ENCODE results near the gene ODC1. TPM values are rescaled to one million over a fixed set of nuclear protein-coding genes. Genes with fewer than 3 reads are reported as not detected.

The ODC1 gene
- total RNA-seq, 1 donor from 2014 or later, result 119 TPM

- H3K36me3 ChIP-seq (ENCODE audit: insufficient read depth, low read length), result no peaks in the 10 kb centered on the region
Measured at GRCh38 chr2:10400568-10400977, 47.6 kb downstream of the ODC1 start.

GRCh38 chr2:10400002-10400401 is 48.1 kb downstream of the ODC1 start:
- Histone ChIP-seq H3K27me3 (ENCODE audit: insufficient read depth, low read length) (no peaks in the 10 kb centered on the region), H3K4me1 (ENCODE audit: insufficient read depth, low read length) (peaks cover 19% of the 10 kb centered on the region), H3K4me2 (ENCODE audit: low read length) (no peak overlapping the region), H3K9me3 (ENCODE audit: insufficient read depth, low read depth, low read length) (no peaks in the 10 kb centered on the region), H3K9ac (ENCODE audit: low read length) (no peak overlapping the region), H2AFZ (ENCODE audit: low read depth, low read length) (no peak overlapping the region), H3K27ac (ENCODE audit: low read depth, low read length) (no peak overlapping the region), H3K4me3 (ENCODE audit: insufficient read depth, low read depth, low read length) (no peak overlapping the region), H4K20me1 (ENCODE audit: insufficient read depth, low read length) (peaks cover 8% of the 10 kb centered on the region), H3K36me3 (ENCODE audit: insufficient read depth, low read length) (no peaks in the 10 kb centered on the region), H3K79me2 (ENCODE audit: insufficient read depth, low read length) (no peaks in the 10 kb centered on the region)
- peaks cover 5% of the 10 kb centered on the region for H3K36me3 Mint-ChIP-seq (ENCODE audit: low read depth, unreplicated experiment)
- H3K27me3 Mint-ChIP-seq (ENCODE audit: low read depth, unreplicated experiment), result peaks cover 9% of the 10 kb centered on the region
- H3K4me3 Mint-ChIP-seq (ENCODE audit: unreplicated experiment), result no peak overlapping the region
- H3K27ac Mint-ChIP-seq (ENCODE audit: unreplicated experiment), result no peak overlapping the region
- no peaks in the 10 kb centered on the region for H3K4me1 Mint-ChIP-seq (ENCODE audit: low read depth, unreplicated experiment)
- TF ChIP-seq CTCF (IDR thresholded peaks at IDR 0.05; ENCODE audit: insufficient read depth, low read depth, low read length) (no peak), EZH2 (IDR thresholded peaks at IDR 0.05; ENCODE audit: insufficient read depth, low read length) (no peak)
- FAIRE-seq, result no peak
- no peaks in the 10 kb centered on the region for H3K9me3 Mint-ChIP-seq (ENCODE audit: unreplicated experiment)
- DNase-seq (ENCODE audit: low read depth), result no peak

More at GRCh38 chr2:10400568-10400977, 47.6 kb downstream of the ODC1 start:
- no peak overlapping the region for H3K4me3 ChIP-seq (ENCODE audit: insufficient read depth, low read depth, low read length)
- H3K4me2 ChIP-seq (ENCODE audit: low read length), result no peak overlapping the region
- H3K79me2 ChIP-seq (ENCODE audit: insufficient read depth, low read length), result no peaks in the 10 kb centered on the region
- Mint-ChIP-seq H3K4me3 (ENCODE audit: unreplicated experiment) (no peak overlapping the region), H3K4me1 (ENCODE audit: low read depth, unreplicated experiment) (no peaks in the 10 kb centered on the region), H3K27me3 (ENCODE audit: low read depth, unreplicated experiment) (peaks cover 9% of the 10 kb centered on the region), H3K27ac (ENCODE audit: unreplicated experiment) (no peak overlapping the region), H3K9me3 (ENCODE audit: unreplicated experiment) (no peaks in the 10 kb centered on the region), H3K36me3 (ENCODE audit: low read depth, unreplicated experiment) (peaks cover 5% of the 10 kb centered on the region)
- DNase-seq (ENCODE audit: low read depth) (no peak), FAIRE-seq (no peak)
- TF ChIP-seq CTCF (IDR thresholded peaks at IDR 0.05; ENCODE audit: insufficient read depth, low read depth, low read length) (no peak), EZH2 (IDR thresholded peaks at IDR 0.05; ENCODE audit: insufficient read depth, low read length) (no peak)
- no peak overlapping the region for H3K9ac ChIP-seq (ENCODE audit: low read length)
- H3K9me3 ChIP-seq (ENCODE audit: insufficient read depth, low read depth, low read length), result no peaks in the 10 kb centered on the region
- H3K27ac ChIP-seq (ENCODE audit: low read depth, low read length), result no peak overlapping the region
- peaks cover 8% of the 10 kb centered on the region for H4K20me1 ChIP-seq (ENCODE audit: insufficient read depth, low read length)
- H3K4me1 ChIP-seq (ENCODE audit: insufficient read depth, low read length), result peaks cover 25% of the 10 kb centered on the region
- H2AFZ ChIP-seq (ENCODE audit: low read depth, low read length), result no peak overlapping the region
- H3K27me3 ChIP-seq (ENCODE audit: insufficient read depth, low read length), result no peaks in the 10 kb centered on the region

- no peaks in the 10 kb centered on the region for H3K36me3 ChIP-seq (ENCODE audit: insufficient read depth, low read length)
- peaks cover 8% of the 10 kb centered on the region for H4K20me1 ChIP-seq (ENCODE audit: insufficient read depth, low read length)
- peaks cover under 1% of the 10 kb centered on the region for H3K79me2 ChIP-seq (ENCODE audit: insufficient read depth, low read length)
- no peak overlapping the region for H3K9ac ChIP-seq (ENCODE audit: low read length)
- TF ChIP-seq EZH2 (IDR thresholded peaks at IDR 0.05; ENCODE audit: insufficient read depth, low read length) (no peak), CTCF (IDR thresholded peaks at IDR 0.05; ENCODE audit: insufficient read depth, low read depth, low read length) (no peak)
- peaks cover 13% of the 10 kb centered on the region for H3K4me1 ChIP-seq (ENCODE audit: insufficient read depth, low read length)
- peaks cover 9% of the 10 kb centered on the region for H3K27me3 Mint-ChIP-seq (ENCODE audit: low read depth, unreplicated experiment)
- no peak overlapping the region for H3K4me3 Mint-ChIP-seq (ENCODE audit: unreplicated experiment)
- H2AFZ ChIP-seq (ENCODE audit: low read depth, low read length), result no peak overlapping the region
- no peak overlapping the region for H3K4me3 ChIP-seq (ENCODE audit: insufficient read depth, low read depth, low read length)
- H3K4me1 Mint-ChIP-seq (ENCODE audit: low read depth, unreplicated experiment), result no peaks in the 10 kb centered on the region
- H3K27ac ChIP-seq (ENCODE audit: low read depth, low read length), result no peak overlapping the region
- no peaks in the 10 kb centered on the region for H3K27me3 ChIP-seq (ENCODE audit: insufficient read depth, low read length)
- H3K9me3 ChIP-seq (ENCODE audit: insufficient read depth, low read depth, low read length), result no peaks in the 10 kb centered on the region
- FAIRE-seq (no peak), DNase-seq (ENCODE audit: low read depth) (no peak)
- H3K27ac Mint-ChIP-seq (ENCODE audit: unreplicated experiment), result no peak overlapping the region
- H3K9me3 Mint-ChIP-seq (ENCODE audit: unreplicated experiment), result no peaks in the 10 kb centered on the region
- peaks cover 5% of the 10 kb centered on the region for H3K36me3 Mint-ChIP-seq (ENCODE audit: low read depth, unreplicated experiment)
- no peak overlapping the region for H3K4me2 ChIP-seq (ENCODE audit: low read length)
Measured at GRCh38 chr2:10399358-10399757, 48.8 kb downstream of the ODC1 start.

Measured in astrocyte (in vitro differentiated cells and primary cell).